ENCODE measurements around the gene TFRC.
"Not testable (repeated sequence)": the region's sequence is repeated elsewhere in the genome, so short reads cannot be mapped to it uniquely, and the experiment has no call there.

Gene TFRC

DNA sequence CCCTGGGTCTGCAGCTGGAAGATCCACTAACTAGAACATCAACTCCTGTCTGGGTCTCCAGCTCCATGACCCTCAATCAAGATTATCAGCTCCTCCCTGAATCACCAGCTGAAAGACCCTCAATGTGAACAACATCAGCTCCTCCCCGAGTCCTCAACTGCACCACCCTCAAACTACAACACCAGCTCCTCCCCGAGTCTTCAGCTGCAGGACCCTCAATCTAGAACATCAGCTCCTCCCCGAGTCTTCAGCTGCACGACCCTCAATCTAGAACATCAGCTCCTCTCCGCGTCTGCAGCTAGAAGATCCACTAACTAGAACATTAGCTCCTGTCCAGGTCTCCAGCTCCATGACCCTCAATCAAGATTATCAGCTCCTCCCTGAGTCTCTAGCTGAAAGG is 79.2 kb downstream of the TFRC start:
- DNase-seq, result not testable (repeated sequence)

DNA sequence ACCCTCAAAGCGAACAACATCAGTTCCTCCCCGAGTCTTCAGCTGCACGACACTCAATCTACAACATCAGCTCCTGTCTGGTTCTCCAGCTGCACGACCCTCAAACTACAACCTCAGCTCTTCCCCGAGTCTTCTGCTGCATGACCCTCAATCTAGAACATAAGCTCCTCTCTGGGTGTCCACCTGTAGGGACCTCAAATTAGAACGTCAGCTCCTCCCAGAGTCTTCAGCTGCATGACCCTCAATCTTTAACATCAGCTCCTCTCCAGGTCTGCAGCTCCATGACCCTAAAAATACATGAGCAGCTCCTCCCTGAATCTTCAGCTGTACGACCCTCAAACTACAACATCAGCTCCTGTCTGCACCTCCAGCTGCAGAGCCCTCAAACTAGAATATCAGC is 80.7 kb downstream of the TFRC start:
- DNase-seq, result not testable (repeated sequence)

DNA sequence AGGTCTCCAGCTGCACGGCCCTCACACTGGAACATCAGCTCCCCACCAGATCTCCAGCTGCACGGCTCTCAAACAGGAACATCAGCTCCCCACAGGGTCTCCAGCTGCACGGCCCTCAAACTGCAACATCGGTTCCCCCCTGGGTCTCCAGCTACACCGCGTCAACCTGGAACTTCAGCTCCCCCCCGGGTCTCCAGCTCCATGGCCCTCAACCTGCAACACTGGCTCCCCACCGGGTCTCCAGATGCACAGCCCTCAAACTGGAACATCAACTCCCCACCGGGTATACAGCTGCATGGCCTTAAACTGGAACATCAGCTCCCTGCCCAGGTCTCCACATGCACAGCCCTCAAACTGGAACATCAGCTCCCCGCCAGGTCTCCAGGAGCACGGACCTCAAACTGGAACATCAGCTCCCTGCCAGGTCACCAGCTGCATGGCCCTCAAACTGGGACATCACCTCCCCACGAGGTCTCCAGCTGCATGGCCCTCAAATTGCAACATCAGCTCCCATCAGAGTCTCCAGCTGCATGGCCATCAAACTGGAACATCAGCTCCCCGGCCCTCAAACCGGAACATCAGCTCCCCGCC is 81.4 kb downstream of the TFRC start:
- not testable (repeated sequence) for DNase-seq

DNA sequence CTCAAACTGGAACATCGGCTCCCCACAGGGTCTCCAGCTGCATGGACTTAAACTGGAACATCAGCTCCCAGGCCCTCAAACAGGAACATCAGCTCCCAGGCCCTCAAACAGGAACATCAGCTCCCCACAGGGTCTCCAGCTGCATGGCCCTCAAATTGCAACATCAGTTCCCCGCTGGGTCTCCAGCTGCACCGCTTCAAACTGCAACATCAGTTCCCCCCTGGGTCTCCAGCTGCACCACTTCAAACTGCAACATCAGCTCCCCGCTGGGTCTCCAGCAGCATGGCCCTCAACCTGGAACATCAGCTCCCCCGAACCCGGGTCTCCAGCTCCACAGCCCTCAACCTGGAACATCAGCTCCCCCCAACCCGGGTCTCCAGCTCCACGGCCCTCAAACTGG is 82.0 kb downstream of the TFRC start:
- no peak for DNase-seq

All from NCI-H2081 (cell line).